ENCODE measurements around the gene GALNT18. TPM values are rescaled to one million over a fixed set of nuclear protein-coding genes. Genes with fewer than 3 reads are reported as not detected.

GALNT18 gene
- total RNA-seq, 1 donor from 2014 or later = 24.4 TPM

- peaks cover 44% of the 10 kb centered on the region for H3K4me1 ChIP-seq
- no peak for DNase-seq
- no peak for TF ChIP-seq CTCF (IDR thresholded peaks at IDR 0.05; ENCODE audit: borderline replicate concordance)
- H3K27ac ChIP-seq (replicated peaks) = peak overlapping the region; percentile 35
- intact Hi-C loops (cut with micrococcal nuclease) = no loop called here
- H3K27me3 ChIP-seq (ENCODE audit: low read depth) = no peaks in the 10 kb centered on the region
- no peaks in the 10 kb centered on the region for H3K36me3 ChIP-seq
- H3K4me3 ChIP-seq = no peak overlapping the region
- no peaks in the 10 kb centered on the region for H3K9me3 ChIP-seq (replicated peaks)
Measured at GRCh38 chr11:11349870-11350337, 271.9 kb downstream of the GALNT18 start.

- peak overlapping the region; percentile 35 for H3K27ac ChIP-seq (replicated peaks)
Measured at GRCh38 chr11:11349106-11349825, 272.5 kb downstream of the GALNT18 start.

GRCh38 chr11:11348303-11348702 lies 273.5 kb downstream of the GALNT18 start:
- intact Hi-C loops (cut with micrococcal nuclease) = no loop called here
- Histone ChIP-seq H3K4me1 (peaks cover 44% of the 10 kb centered on the region), H3K36me3 (no peaks in the 10 kb centered on the region), H3K27ac (replicated peaks) (no peak overlapping the region), H3K27me3 (ENCODE audit: low read depth) (no peaks in the 10 kb centered on the region), H3K4me3 (no peak overlapping the region), H3K9me3 (replicated peaks) (no peaks in the 10 kb centered on the region)
- no peak for DNase-seq
- no peak for TF ChIP-seq CTCF (IDR thresholded peaks at IDR 0.05; ENCODE audit: borderline replicate concordance)

More at GRCh38 chr11:11349106-11349825, 272.5 kb downstream of the GALNT18 start:
- Histone ChIP-seq H3K36me3 (no peaks in the 10 kb centered on the region), H3K4me3 (no peak overlapping the region), H3K27me3 (ENCODE audit: low read depth) (no peaks in the 10 kb centered on the region), H3K9me3 (replicated peaks) (no peaks in the 10 kb centered on the region), H3K4me1 (peaks cover 44% of the 10 kb centered on the region)
- DNase-seq = no peak
- intact Hi-C loops (cut with micrococcal nuclease) = no loop called here
- TF ChIP-seq CTCF (IDR thresholded peaks at IDR 0.05; ENCODE audit: borderline replicate concordance) = no peak

- DNase-seq = peak; percentile 66
- no peak overlapping the region for H3K4me3 ChIP-seq
- no peak for TF ChIP-seq CTCF (IDR thresholded peaks at IDR 0.05; ENCODE audit: borderline replicate concordance)
- intact Hi-C loops (cut with micrococcal nuclease) = no loop called here
- peak overlapping the region; percentile 16 for H3K27ac ChIP-seq (replicated peaks)
- no peaks in the 10 kb centered on the region for H3K36me3 ChIP-seq
- no peaks in the 10 kb centered on the region for H3K9me3 ChIP-seq (replicated peaks)
- H3K27me3 ChIP-seq (ENCODE audit: low read depth) = no peaks in the 10 kb centered on the region
- peaks cover 44% of the 10 kb centered on the region for H3K4me1 ChIP-seq
Measured at GRCh38 chr11:11347592-11347991, 274.2 kb downstream of the GALNT18 start.

GRCh38 chr11:11346303-11346702 lies 275.5 kb downstream of the GALNT18 start:
- Histone ChIP-seq H3K9me3 (replicated peaks) (no peaks in the 10 kb centered on the region), H3K4me3 (no peak overlapping the region), H3K27me3 (ENCODE audit: low read depth) (no peaks in the 10 kb centered on the region), H3K4me1 (peaks cover 41% of the 10 kb centered on the region), H3K27ac (replicated peaks) (no peak overlapping the region), H3K36me3 (peaks cover 1% of the 10 kb centered on the region)
- no peak for DNase-seq
- TF ChIP-seq CTCF (IDR thresholded peaks at IDR 0.05; ENCODE audit: borderline replicate concordance) = no peak
- intact Hi-C loops (cut with micrococcal nuclease) = no loop called here
